ENCODE results near the gene C8G.

C8G gene

DNA sequence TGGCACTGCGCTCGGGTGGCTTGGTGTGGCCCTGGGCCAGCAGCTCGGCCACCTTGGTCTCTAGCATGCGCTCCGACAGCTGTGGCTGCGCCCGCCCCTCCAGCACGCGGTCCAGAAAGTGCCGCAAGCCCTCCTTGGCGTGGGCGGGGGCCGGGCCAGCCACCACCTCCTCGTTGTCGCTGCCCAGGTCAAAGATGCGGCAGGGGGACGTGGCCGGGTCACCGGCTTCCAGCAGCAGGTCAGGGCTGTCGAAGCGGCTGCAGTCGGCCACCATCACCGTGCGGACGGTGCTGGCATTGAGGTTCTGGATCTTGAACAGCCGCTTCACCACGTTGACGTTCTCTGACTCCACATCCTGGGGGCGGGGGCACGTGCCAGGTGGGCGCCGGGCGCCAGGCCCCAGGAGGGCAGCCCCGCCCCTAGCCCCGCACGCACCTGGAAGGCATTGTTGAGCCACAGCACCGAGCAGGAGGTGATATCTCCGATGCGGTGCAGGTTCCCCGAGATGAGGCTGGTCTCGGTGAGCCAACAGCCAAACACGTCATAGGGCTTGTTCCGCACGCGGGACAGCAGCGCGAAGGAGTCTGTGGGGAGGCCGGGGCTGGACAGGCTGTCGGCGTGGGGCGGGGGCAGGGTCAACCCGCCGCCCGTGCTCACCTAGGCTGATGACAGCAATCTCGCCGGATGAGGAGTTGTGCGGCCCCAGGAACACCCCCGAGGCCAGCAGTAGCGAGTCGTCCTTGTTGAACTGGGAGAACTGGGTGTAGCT, 2.7 kb upstream of the C8G start:
- no peak for FAIRE-seq

DNA sequence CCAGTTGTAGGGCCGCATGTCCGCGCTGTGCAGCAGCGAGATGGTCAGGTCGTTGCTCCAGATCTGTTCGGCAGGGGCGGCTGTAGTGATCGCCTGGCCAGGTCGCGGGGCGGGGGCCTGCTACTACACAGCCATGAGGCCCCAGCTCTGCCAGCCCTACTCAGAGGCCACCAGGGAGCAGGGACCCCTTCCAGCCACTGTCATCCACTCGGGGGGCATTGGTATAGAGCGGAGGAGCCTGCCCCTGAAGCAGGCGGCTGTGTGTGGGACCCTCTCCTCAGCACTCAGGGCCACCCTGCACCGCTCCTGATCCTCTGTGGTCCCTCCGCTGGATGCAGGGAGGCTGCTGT, 2.2 kb upstream of the C8G start:
- FAIRE-seq: no peak

DNA sequence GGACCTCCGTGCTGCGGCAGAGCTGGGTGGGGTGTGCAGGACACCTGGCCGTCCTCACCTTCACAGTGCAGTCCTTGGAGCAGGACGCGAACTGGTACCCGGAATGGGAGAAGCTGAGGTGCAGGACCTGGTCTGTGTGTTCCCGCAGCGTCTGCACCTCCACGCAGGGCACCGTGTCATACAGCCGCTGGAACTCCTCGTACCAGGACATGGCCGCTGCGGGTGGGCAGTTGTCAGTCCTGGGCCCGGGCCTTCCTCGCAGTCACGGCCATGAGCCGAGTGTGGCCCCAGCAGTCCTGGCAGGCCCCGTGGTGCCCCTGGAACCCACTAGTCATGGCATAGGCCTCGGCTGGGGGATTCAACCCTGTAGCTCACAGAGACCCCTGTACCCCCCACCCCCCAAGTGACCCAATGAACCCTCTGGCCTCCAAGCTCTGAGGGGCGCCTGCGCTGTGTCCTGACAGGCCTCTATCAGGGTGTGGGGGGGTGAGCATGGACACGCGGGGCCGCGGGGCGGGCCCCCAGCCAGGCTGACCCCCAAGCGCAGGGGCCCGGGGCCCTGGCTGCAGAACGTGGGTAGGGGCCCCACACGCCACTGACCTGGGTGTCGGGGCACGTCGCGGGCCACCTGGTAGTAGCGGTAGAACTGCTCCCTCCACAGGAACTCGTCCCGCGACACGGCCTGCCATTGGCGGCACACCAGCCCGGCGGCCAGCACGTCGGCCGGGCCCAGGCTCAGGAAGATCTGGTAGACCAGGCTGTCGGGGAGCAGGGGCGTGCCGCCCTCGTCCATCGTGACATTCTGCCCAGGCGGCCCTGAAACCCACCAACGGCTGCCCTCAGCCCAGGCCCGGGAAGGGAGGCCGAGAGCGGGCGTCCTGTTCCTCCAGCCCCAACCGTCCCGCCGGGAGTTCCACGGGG, 1.5 kb upstream of the C8G start:
- FAIRE-seq: no peak

DNA sequence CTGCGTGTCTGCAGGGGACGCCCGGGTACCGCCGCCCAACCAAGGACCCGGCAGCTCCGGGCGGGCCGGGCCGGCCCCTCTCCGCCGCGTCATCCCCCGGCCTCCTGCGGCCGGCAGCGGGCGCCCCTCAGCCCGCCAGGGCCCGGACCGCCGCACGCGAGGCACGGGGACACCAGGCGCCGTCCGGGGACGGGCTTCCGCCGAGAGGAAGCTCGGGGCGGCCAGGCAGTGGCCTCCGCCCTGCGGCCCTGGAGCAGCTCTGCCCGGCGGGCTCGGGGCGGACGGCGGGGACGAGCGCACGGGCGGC, 878 bp upstream of the C8G start:
- no peak for FAIRE-seq

DNA sequence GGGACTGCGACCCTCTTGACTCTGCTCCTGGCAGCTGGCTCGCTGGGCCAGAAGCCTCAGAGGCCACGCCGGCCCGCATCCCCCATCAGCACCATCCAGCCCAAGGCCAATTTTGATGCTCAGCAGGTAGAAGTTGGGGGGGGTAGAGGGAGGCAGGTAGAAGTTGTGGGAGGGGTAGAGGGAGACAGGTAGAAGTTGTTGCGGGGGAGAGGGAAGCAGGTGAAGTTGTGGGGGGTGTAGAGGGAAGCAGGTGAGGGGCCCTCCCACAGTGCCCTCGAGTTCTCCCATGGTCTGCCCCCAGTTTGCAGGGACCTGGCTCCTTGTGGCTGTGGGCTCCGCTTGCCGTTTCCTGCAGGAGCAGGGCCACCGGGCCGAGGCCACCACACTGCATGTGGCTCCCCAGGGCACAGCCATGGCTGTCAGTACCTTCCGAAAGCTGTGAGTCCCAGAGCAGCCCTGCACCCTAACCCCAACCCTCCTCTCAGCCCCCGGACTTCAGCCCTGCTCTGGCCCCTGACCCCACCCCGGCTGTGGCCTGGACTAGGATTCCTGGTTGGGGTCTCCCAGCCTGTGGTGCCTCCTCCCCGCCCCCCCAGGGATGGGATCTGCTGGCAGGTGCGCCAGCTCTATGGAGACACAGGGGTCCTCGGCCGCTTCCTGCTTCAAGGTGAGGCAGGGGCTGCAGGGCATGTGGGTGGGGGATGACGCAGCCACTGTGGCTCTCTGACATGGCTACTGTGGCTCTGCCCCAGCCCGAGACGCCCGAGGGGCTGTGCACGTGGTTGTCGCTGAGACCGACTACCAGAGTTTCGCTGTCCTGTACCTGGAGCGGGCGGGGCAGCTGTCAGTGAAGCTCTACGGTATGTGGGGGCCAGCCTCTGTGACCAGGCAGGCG, 537 bp downstream of the C8G start:
- no peak for FAIRE-seq

DNA sequence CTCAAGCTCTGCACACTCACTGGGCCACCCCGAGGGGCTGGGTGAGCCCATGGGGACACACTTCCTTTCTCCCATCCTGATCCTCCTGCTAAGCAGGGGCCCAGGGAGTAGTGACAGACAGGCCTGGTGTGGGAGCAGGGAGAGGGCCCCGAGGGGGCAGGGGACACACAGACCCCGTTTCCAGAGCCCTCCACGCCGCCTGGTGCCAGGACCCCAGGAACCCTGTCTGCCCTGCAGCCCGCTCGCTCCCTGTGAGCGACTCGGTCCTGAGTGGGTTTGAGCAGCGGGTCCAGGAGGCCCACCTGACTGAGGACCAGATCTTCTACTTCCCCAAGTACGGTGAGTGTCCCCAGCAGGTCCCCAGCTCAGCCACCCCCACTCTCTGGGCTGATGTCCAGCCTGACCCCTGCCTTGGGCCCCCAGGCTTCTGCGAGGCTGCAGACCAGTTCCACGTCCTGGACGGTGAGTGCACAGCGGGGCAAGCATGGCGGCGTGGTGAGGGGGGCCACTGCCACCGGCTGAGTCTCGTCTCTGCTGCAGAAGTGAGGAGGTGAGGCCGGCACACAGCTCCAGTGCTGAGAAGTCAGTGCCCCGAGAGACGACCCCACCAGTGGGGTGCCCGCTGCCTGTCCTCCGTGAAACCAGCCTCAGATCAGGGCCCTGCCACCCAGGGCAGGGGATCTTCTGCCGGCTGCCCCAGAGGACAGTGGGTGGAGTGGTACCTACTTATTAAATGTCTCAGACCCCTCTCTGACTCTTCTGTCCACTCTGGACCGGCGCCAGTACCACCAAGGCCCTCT, 1.4 kb downstream of the C8G start:
- FAIRE-seq: no peak

DNA sequence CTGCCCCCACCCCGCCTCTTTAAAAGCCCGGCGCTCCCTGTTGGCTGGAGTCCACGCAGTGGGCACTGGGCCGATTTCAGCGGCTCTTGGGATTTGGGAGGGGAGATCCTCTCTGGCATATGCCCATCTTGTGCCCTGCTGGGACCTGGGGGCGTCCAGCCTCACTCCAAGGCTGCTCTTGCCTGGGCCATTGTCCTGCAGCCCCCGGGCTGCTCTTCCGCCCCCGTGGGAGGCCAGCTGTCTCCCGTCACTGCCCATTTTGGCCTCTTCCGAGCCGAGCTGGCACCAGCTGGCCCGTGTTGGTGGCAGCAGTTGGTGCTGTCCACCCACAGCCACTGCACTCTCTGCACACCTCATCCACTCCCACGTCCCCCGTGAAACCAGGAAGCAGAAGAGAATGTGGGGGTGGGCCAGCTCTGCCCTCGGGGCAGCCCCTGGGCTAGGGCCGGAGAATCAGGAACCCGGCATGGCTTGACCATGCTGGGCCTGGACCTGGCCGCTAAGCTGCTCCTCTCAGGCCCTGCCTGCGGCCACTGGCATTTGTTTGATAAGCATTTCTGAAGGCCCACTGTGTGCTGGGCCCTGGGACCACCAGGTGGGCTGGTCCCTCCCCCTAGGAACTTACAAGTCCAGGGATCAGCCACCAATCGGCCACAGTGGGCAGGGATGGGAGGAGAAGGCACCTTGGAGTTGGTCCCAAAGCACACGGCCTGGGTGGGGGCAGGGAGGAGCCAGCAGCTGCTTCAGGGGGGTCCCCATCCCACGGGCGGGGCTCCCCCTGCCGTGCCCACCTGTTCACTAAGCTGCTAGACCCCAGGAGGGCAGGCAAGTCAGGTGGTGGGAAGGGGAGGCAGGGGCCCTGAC, 2.2 kb downstream of the C8G start:
- FAIRE-seq: no peak

DNA sequence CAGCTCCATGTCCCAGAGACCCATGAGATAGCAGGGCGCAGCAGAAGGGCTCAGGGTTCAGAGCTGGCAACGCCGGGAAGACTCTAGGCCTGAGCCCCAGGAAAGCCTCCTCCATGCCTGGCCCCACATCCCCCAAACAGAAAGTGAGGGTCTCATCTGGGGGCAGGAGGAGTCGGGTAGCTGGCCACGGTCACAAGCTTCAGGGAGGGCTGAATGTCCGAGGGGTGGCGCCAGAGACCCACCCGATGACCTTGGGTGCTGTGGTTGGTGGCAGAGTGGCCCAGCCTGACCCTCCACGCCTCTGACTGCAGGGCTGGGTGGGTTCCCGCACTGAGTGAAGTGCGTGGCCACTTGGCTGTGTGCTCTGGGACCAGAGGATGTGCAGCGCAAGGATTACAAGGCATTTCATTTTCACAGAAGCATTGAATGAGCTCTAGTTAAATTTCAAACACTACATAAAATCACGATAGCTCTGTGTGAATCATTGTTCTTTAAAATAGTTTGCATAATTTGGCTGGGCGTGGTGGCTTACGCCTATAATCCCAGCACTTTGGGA, 3.0 kb downstream of the C8G start:
- no peak for FAIRE-seq

DNA sequence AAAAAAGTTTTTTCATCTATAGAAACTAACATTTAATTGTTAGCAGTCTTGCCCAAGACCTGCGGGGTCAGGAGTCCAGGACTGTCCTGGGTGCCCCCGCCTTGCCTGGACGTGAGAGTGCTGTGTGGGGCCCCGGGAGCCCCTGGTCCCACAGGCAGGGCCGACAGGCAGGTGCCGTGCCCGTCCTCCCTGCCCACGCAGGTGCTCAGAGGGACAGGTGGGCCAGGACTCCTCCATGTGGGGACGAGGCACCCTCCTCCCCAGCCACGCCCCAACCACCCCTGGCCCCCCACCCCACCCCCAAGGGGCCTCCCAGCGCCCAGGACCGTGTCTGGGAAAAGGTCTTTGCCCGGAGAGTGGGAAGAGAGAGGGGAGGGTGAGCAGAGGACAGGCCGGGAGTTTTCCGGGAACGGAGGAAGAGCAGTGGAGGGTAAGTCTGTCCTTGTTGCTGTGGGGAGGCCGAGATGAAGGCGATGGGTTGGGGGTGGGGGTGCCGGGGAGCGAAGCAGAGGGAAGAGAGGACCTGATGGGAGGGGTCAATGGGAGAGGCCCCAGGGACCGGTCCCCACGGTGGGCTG, 4.3 kb downstream of the C8G start:
- no peak for FAIRE-seq

DNA sequence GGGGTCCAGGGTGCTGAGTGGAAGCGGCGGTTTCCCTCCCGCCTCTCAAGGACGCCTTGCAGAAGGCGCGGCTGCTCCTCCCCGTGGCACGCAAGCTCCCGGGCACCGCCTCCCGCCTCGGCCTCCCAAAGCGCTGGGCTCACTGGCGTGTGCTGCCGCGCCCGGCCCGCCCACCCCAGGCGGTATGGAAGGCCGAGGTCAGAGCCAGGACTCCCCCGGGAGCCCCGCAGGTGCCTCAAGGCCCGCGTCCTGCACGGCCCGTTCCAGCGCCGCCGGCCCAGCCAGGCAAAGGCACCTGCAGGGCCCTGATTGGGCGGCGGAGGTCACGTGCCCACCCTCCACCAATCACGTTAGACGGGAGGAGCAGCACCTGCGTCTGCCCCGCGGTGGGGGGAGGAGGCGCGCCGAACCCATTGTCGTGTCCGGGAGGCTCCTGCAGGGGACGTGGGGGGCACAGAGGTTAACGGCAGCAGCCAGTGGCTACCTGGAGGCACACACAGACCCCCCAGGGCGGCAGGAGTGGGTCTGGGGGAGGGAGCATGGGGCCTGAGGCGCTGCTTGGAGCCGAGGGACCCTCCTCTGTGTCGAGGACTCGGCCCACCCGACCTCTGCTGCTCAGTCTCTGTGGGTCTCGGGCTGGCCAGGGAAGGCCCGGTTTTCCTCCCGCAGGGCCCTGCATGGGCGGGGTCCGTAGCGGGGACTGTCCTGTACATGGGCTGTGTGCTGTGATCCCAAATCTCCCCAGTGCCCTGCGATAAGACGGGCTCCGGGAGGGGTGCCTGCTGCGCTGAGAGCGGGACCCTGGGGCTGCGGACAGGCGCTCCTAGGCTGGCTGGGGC, 5.0 kb downstream of the C8G start:
- peak; percentile 71 for FAIRE-seq

DNA sequence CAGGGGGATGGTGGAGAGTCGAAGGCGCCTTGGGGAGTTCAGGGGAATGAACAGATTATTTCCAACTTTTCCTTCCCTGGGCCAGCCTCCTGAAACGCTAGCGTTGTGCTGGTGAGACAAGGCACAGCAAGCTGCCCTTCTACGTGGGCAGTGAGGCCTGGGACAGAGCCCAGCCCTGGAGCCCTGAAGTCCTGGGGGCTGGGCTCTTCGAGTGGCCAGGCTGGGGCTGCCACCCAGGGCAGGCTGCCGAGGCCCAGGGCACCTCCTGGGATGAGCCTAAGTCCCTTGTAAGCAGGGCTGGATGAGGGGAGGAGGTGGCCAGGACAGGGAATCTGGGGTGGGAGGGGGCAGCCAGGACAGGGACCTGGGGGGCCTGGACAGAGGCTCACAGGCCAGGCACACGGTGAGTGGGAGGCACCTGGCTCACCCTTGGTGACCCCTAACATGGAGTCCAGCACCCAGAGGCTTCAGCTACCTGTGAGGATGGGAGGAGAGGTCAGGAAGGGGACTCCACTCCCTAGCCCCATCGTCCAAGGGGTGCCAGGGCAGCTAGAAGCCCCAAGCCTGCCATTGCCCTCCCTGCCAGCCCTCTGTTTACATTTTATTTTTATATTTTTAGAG, 5.7 kb downstream of the C8G start:
- no peak for FAIRE-seq

DNA sequence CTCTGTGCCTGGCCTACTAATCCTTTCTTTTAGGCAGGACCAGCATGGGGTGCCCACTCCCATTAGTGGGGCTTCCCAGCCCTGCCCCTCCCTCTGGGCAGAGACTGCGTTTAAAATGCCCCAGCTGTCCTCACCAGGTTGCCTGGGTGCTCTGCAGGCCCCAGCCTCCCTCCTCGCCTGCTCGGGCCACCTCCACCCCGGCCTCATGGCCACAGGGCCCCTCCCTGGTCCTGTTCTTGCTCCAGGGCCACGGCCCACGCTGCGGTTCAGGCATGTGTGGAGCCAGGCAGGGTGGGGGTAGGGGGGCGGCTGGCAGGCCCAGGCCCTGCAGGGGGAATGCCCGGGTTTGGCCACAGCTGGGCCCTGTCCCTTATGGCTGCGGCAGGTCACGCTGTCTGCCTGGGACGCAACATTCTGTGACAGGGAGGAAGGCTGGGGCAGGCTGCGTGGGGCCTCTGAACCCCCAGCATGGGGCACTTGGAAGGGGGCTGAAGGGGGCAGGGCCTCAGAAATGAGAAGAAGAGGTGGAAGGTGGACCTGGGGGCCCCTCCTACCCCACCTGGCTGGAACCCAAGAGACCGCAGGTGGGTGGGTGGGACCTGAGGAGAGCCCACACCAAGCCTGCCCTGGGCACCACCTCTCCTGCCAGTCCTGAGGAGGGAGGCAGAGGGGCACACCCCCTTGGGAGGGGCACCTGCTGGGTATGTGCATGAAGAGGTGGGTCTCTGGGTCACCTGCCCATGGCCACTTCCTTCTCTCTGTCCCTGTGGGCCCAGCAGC, 6.7 kb downstream of the C8G start, which contains the start of gene LCN12:
LCN12 (plus strand) TSS at position 733 of the 780 bp plus-strand sequence. CDS start 55 bp downstream, outside the sequence.
- FAIRE-seq: no peak

DNA sequence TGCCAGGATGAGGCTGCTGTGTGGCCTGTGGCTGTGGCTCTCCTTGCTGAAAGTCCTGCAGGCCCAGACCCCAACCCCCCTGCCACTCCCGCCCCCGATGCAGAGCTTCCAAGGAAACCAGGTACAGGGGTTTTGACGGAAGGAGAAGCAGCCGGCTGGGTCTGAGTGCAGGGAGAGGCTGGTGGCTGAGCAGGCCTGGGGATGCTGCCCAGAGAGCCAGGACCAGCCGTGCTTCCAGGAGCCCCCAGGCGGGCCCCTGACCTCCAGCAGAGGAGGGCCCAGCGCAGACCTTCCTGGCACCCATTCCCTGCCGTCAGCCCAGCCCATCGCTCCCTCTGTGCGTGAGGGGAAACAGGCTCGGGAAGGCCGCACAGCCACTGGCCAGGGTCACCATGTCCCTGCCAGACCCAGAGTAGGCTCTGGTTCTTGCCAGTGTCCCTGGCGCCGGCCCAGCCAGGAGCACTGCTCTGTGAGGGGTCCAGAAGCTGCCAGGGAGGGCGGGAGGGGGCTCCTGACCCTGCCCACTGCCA, 7.3 kb downstream of the C8G start:
- FAIRE-seq: no peak

DNA sequence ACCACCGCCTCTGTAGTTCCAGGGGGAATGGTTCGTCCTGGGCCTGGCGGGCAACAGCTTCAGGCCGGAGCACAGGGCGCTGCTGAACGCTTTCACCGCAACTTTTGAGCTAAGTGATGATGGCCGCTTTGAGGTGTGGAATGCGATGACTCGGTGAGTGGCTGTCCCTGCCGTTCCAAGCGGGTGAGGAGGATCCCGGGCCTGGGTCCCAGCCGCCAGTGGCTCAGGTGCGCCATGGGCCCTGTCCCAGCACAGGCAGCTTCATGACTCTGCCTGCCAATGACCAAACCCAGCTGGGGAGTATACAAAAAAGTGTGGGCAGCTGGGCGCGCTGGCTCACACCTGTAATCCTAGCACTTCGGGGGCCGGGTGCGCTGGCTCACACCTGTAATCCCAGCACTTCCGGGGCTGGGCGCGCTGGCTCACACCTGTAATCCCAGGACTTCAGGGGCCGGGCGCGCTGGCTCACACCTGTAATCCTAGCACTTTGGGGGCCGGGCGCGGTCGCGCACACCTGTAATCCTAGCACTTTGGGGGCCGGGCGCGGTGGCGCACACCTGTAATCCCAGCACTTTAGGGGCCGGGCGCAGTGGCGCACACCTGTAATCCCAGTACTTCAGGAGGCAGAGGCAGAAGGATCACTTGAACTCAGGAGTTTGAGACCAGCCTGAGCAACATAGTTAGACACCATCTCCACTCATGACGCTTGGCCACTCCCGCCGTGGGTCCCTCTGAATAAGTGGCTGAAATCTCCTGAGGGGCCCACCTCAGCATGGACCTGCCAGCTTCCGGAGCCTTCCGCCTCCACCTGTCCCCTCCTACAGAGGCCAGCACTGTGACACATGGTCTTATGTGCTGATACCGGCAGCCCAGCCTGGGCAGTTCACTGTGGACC, 8.1 kb downstream of the C8G start:
- no peak for FAIRE-seq

DNA sequence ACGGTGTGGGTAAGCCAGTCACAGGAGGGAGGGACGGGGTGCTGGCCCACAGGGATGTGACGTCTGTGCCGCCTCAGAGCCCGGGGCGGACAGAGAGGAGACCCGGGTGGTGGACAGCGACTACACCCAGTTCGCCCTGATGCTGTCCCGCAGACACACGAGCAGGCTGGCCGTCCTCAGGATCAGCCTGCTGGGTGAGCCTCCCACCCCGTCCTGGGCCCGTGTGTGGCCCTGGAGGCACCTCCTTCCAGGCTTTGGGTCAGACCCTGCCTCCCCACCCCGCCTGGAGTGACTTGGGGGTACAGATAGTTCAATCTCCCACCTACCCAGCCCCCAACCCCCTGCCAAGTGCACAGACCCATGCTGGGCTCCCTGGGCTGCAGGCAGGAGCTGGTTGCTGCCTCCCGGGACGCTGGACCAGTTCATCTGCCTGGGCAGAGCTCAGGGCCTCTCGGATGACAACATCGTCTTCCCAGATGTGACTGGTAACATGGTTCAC, 8.8 kb downstream of the C8G start:
- no peak for FAIRE-seq

DNA sequence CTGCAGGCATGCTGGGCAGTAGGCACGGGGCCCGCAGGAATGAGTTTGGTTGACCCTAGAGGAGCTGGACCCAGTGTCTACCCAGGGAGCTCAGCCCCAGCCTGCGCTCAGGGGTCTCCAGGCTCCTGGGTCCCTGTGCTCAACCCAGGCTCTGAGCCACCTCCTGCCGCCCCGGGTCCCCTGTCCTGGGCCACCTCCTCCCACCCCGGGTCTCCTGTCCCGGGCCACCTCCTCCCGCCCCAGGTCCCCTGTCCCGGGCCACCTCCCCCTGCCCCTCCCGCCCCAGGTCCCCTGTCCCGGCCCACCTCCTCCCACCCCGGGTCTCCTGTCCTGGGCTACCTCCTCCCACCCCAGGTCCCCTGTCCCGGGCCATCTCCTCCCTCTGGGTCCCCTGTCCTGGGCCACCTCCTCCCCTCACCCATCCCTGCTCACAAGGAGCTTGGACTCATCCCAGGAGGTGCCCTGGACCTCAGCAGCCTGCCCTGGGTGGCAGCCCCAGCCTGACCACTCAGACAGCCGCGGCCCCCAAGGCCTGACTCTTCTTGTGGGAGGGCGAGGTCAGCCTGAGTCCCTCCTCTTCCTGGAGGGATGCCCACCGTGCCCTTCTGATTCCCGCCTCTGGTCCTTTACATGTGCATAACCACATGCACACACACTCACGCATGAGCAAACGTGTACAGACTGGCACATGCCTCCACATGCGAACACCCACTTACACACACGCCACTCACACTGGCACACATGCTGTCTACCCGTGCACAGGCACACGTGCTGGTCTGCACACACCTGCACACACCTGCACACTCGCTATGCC, 9.4 kb downstream of the C8G start:
- no peak for FAIRE-seq
